ENCODE measurements around the gene PATZ1.

GRCh38 chr22:31361743-31362142 is 15.6 kb upstream of the PATZ1 start:
- TF ChIP-seq EZH2 (IDR thresholded peaks at IDR 0.05; ENCODE audit: borderline replicate concordance, low read depth, low read length, poor library complexity, severe bottlenecking) (no peak), CTCF (conservative IDR thresholded peaks at IDR 0.05; ENCODE audit: low read depth, low read length) (no peak)

All from A673 (cell line).